HepG2 (cell line): ENCODE data around the gene WWC1. TPM values are rescaled to one million over a fixed set of nuclear protein-coding genes. Genes with fewer than 3 reads are reported as not detected.

Experiments used
- AGO1 ChIP-seq: fragments of 200-400 bp; formaldehyde crosslinking; IDR thresholded peaks from 2 replicates; pipeline ENCODE4 v1.6.1; 2017; ENCODE audit warnings: mild to moderate bottlenecking, low read depth, low read length, moderate library complexity; ENCODE audit not compliant: poor library complexity, severe bottlenecking
- CBX5 ChIP-seq: sonication (generic); formaldehyde crosslinking; IDR thresholded peaks from 2 replicates; pipeline ENCODE4 v1.4.0; 2020; ENCODE audit warnings: missing genetic modification reagents, borderline replicate concordance
- GABPB1 ChIP-seq: IDR thresholded peaks from 2 replicates; pipeline ENCODE4 v1.6.1; 2016; ENCODE audit warnings: mild to moderate bottlenecking, missing genetic modification reagents, moderate library complexity, missing compliant biosample characterization
- KAT8 ChIP-seq: IDR thresholded peaks from 2 replicates; pipeline ENCODE4 v1.6.1; 2016; ENCODE audit warnings: missing genetic modification reagents, missing compliant biosample characterization
- LBX2 ChIP-seq: sonication (generic); formaldehyde crosslinking; IDR thresholded peaks from 2 replicates; pipeline ENCODE4 v1.5.0; 2020; ENCODE audit warnings: missing genetic modification reagents, mild to moderate bottlenecking, borderline replicate concordance
- MAX ChIP-seq: IDR thresholded peaks from 2 replicates; pipeline ENCODE4 v1.6.1; 2012; ENCODE audit warnings: inconsistent platforms
- NFYC ChIP-seq: IDR thresholded peaks from 2 replicates; pipeline ENCODE4 v1.6.1; 2016; ENCODE audit warnings: missing genetic modification reagents, missing compliant biosample characterization
- SMC3 ChIP-seq: IDR thresholded peaks from 2 replicates; pipeline ENCODE4 v1.6.1; 2011; ENCODE audit warnings: low read length, improper control_type of control experiment
- SOX5 ChIP-seq: IDR thresholded peaks from 2 replicates; pipeline ENCODE4 v1.6.1; 2016; ENCODE audit warnings: borderline replicate concordance
- TBX2 ChIP-seq: sonication (generic); formaldehyde crosslinking; IDR thresholded peaks from 2 replicates; pipeline ENCODE4 v1.5.0; 2020; ENCODE audit warnings: missing genetic modification reagents, mild to moderate bottlenecking, borderline replicate concordance
- TEAD3 ChIP-seq: optimal IDR thresholded peaks from 2 replicates; pipeline ENCODE3; 2016; ENCODE audit warnings: borderline replicate concordance
- ZBTB40 ChIP-seq, 2 experiments: fragments of 450-650 bp in 1 of 2; sonication (generic) in 1 of 2; formaldehyde crosslinking in 1 of 2; IDR thresholded peaks; 2 replicates each; pipeline versions ENCODE4 v1.6.1 to v1.8.0; 2016 to 2022; ENCODE audit warnings: antibody characterized with exemption in 1 of 2, mild to moderate bottlenecking in 1 of 2, missing genetic modification reagents in 1 of 2
- ZBTB46 ChIP-seq: sonication (generic); formaldehyde crosslinking; IDR thresholded peaks from 2 replicates; pipeline ENCODE4 v1.4.0; 2020; ENCODE audit warnings: mild to moderate bottlenecking, missing genetic modification reagents, borderline replicate concordance
- ZFX ChIP-seq: sonication (generic); formaldehyde crosslinking; IDR thresholded peaks from 2 replicates; pipeline ENCODE4 v1.4.0; 2020; ENCODE audit warnings: mild to moderate bottlenecking, low read depth, missing genetic modification reagents, moderate library complexity
- ZNF580 ChIP-seq: IDR thresholded peaks from 2 replicates; pipeline ENCODE4 v1.6.1; 2016; ENCODE audit warnings: low read depth, borderline replicate concordance
- ZNF784 ChIP-seq: sonication (generic); formaldehyde crosslinking; IDR thresholded peaks from 2 replicates; pipeline ENCODE4 v1.5.1; 2020; ENCODE audit warnings: missing genetic modification reagents, mild to moderate bottlenecking, borderline replicate concordance
- polyA plus RNA-seq, 8 experiments: library from polyadenylated mRNA; depleted of rRNA in 3 of 8; stranded (reverse) in 7 of 8; unstranded in 1 of 8; fragments of >200 nt; fragmentation: Illumina TruSeq in 4 of 8; extraction: Trizol in 4 of 8; gene quantifications; 2 replicates each; pipeline versions ENCODE4 v1.2.1 to v1.2.3, GENCODE V29; 2011 to 2016; ENCODE audit warnings: low read depth in 4 of 8, missing spikeins in 1 of 8, mixed read lengths in 1 of 8; ENCODE audit not compliant: insufficient read depth in 1 of 8
- total RNA-seq, 5 experiments: library from RNA; depleted of rRNA; stranded (reverse); fragments of >200 nt; fragmentation: Illumina TruSeq; extraction: Trizol; gene quantifications; 2 replicates each; pipeline ENCODE4 v1.2.3, GENCODE V29; 2016; ENCODE audit warnings: low read depth in 1 of 5

WWC1 gene
- total and polyA plus RNA-seq, 2 of the 13 experiments (the other 11 are each of a cell fraction or from before 2014, with no cell fraction given), result 8.3 to 17.9 TPM

- TF ChIP-seq ZFX (CRISPR knock-in tag) (0 out of 2 replicates have a peak, but pooled peaks have one; percentile 31), NFYC (CRISPR knock-in tag) (no peak), TEAD3 (CRISPR knock-in tag) (no peak), LBX2 (CRISPR knock-in tag) (no peak), CBX5 (CRISPR knock-in tag) (peak; percentile 65; the same call in 1 of the 2 replicates), AGO1 (no peak), TBX2 (CRISPR knock-in tag) (no peak), KAT8 (0 out of 2 replicates have a peak, but pooled peaks have one; percentile 26), MAX (peak; percentile 87), ZBTB46 (no peak), ZBTB40 (IDR thresholded peaks at IDR 0.05) (no peak), ZBTB40 (CRISPR knock-in tag; IDR thresholded peaks at IDR 0.05) (0 out of 2 replicates have a peak, but pooled peaks have one; percentile 29), SMC3 (no peak), SOX5 (0 out of 2 replicates have a peak, but pooled peaks have one; percentile 12), ZNF784 (CRISPR knock-in tag) (no peak), GABPB1 (peak; percentile 41; the same call in 1 of the 2 replicates), ZNF580 (no peak)
These were observed 9.3 kb upstream of the WWC1 start (continued) for GRCh38 chr5:168282120-168282519.
